DMS153 treated with DMSO at 0.1 percent for 48 hours (cell line): ENCODE results near the gene EXOC3L2.

Source experiments
- DNase-seq: peaks from one replicate; lab custom pipeline; 2025; ENCODE audit not compliant: unreplicated experiment; lab: John Stamatoyannopoulos, UW

EXOC3L2 gene

GRCh38 chr19:45162608-45163143, 82.5 kb downstream of the EXOC3L2 start:
- no peak for DNase-seq
